Right renal pelvis (tissue), 4 donors: Measurements from ENCODE around the gene PEX26. TPM values are rescaled to one million over a fixed set of nuclear protein-coding genes. Genes with fewer than 3 reads are reported as not detected.
"Not testable (repeated sequence)": the region's sequence is repeated elsewhere in the genome, so short reads cannot be mapped to it uniquely, and the experiment has no call there.

ENCODE experiments used
- DNase-seq, 4 donors: peaks; one replicate each; pipeline ENCODE4 v3.0.0-alpha.2; 2013; ENCODE audit warnings: low read depth in 4 of 4, low spot score in 3 of 4, missing footprints in 1 of 4
- polyA plus RNA-seq, 4 donors: library from polyadenylated mRNA; unstranded; fragments of 120-200 nt; gene quantifications; one replicate each; pipeline ENCODE4 v1.2.1, GENCODE V29; 2013; ENCODE audit not compliant: insufficient read length in 4 of 4

Gene PEX26
- polyA plus RNA-seq, 4 donors: 29.6 to 33.7 (median 30.4) TPM

GRCh38 chr22:18114976-18115652, 37.3 kb downstream of the PEX26 start:
- no peak for DNase-seq

DNA sequence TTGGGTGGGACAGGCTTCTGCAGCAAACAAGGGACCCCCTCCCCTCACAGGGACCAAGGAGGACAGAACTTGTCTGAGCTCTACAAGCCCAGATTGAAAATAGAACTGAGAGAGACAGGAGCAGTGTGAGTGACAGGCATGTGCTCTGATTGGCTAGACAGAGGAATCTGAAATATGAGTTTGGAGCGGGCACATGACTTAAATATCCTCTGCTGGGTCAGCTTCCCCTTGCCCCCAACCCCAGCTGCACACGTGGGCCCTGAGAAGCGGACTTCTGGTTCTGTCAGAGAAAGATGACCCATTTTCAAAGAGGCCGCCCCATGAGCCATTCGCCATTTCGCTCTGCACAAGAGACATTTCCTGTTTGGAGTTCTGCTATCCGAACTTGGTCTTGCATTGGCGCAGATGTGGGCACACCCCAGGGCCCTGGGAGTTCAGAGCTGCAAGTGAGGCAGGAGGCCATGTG, 38.1 kb downstream of the PEX26 start:
- DNase-seq: no peak

DNA sequence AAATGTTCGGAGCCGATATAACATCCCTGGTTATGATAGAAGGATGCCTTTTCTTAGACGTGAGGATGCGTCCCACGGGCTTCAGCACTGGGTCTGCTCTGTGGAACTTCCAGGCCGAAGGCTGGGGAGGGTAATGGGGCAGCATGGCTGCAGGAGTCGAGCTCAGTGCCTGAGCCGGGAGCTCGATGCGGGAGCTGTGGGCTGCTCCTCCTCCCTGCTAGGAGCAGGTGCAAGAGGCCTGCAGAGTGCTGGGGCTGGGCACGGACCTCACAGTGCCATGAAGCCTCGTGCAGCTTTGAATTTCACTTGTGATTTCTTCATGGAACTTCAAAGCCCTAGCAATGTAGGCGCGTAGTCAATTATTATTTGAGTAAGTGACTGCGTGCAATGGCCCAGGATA, 38.8 kb downstream of the PEX26 start:
- no peak for DNase-seq

GRCh38 chr22:18118345-18118915, 40.6 kb downstream of the PEX26 start:
- DNase-seq: no peak

DNA sequence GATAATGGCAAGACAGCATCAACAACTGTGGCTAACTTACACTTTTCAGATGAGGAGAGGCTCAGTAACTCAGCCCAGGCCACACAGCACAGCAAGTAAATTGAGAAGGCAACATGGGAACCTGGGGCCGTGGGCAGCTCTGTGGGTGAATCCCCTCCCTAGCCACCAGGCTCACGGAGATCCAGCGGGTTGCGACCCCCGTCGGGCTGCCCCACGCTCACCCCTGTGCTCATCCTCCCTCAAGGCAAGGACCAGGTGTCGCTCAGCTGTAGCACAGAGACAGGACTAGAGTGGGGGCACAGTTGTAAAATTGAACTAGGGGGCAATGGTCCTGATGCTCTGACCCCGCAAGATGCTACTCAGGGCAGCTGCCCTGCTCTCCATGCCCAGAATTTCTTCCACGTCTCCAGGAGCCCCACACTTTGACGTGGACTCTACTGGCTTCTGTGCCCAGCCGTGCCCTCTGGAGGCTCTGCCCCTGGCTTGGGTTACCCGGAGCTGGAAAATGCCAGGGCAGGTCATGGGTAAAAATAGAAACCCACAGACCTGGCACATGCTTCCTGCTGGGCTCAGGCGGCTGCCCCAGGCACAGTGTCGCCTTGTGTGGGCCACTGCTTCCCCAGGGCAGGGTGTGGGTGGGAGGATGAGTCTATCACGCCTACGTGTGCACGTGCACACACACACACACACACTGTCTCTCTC, 41.8 kb downstream of the PEX26 start:
- no peak for DNase-seq

GRCh38 chr22:18120857-18121256, 43.1 kb downstream of the PEX26 start:
- DNase-seq: no peak

GRCh38 chr22:18121506-18121905, 43.7 kb downstream of the PEX26 start:
- DNase-seq: no peak

GRCh38 chr22:18121954-18122554, 44.3 kb downstream of the PEX26 start:
- no peak for DNase-seq

DNA sequence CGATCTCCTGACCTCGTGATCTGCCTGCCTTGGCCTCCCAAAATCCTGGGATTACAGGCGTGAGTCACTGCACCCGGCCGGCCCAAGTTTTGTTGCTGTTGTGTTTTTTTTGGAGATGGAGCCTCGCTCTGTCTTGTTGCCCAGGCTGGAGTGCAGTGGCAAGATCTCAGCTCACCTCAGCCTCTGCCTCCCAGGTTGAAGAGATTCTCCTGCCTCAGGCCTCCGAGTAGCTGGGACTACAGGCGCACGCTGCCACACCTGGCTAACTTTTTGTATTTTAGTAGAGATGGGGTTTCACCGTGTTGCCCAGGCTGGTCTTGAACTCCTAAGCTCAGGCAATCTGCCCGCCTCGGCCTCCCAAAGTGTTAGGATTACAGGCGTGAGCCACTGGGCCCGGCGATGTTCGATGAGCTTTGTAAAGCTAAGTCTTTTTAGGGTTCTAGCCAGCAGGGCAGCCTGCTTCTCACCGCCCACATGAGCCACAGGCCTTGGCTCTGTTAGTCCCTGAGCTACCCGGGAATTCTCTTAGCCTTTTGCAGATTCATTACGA, 45.8 kb downstream of the PEX26 start:
- not testable (repeated sequence) for DNase-seq

DNA sequence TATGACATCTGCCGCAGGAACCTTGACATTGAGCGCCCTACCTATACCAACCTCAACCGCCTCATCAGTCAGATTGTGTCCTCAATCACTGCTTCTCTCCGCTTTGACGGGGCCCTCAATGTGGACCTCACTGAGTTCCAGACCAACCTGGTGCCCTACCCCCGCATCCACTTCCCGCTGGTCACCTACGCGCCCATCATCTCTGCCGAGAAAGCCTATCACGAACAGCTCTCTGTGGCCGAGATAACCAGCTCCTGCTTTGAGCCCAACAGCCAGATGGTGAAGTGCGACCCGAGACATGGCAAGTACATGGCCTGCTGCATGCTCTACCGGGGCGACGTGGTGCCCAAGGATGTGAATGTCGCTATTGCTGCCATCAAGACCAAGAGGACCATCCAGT, 48.8 kb downstream of the PEX26 start:
- no peak for DNase-seq

DNA sequence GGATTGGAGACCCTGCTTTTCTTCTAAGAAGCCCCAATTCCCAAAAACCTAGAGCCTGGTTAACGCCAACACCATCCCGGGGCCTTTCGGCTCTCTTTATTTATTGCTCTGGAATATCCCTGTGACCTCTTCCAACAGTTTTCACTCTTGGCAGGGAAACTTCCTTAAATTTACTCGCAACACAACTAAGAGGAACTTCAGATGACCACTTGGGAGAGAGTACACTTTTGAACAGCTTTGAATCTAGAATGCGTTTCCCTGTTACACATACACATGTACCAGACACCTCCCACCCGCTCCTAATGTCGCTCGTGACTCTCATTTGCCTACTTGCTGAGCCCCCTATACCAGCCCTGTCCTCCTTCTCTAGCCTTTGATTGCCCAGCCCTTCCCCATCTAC, 52.2 kb downstream of the PEX26 start:
- no peak for DNase-seq

DNA sequence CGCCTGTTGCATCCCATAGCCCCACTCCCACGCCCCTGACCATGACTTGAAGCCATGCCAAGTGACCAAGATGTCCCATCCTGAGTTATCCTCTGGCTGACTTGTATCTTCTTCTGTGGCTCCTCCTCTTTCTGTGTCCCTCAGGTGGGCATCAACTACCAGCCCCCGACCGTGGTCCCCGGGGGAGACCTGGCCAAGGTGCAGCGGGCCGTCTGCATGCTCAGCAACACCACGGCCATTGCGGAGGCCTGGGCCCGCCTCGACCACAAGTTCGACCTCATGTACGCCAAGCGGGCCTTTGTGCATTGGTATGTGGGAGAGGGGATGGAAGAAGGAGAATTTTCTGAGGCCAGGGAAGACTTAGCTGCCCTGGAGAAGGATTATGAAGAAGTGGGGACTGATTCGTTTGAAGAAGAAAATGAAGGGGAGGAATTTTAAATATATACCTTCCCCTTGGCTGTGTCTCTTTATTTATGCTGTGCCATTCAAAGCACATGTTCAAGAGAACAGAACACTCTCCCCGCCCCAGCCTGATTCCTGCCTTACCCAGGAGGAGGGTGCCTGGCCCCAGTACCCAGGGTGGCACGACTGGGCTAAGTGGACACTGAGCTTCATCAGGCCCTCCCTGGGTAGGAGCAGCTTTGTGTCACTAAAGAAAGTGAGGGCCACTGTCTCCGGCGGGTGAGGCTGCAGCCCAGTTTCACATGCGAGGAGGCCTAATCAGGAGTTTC, 53.1 kb downstream of the PEX26 start:
- DNase-seq: no peak

- DNase-seq: no peak
Measured at GRCh38 chr22:18133452-18133851, 55.7 kb downstream of the PEX26 start.

GRCh38 chr22:18136563-18137320, 59.0 kb downstream of the PEX26 start:
- DNase-seq: no peak

DNA sequence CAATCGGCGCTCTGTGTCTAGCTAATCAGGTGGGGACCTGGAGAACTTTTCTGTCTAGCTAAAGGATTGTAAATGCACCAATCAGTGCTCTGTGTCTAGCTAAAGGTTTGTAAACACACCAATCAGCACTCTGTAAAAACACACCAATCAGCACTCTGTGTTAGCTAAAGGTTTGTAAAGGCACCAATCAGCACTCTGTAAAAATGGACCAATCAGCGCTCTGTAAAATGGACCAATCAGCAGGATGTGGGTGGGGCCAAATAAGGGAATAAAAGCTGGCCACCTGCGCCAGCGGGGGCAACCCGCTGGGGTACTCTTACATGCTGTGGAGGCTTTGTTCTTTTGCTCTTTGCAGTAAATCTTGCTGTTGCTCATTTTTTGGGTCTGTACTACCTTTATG, 63.2 kb downstream of the PEX26 start:
- not testable (repeated sequence) for DNase-seq

DNA sequence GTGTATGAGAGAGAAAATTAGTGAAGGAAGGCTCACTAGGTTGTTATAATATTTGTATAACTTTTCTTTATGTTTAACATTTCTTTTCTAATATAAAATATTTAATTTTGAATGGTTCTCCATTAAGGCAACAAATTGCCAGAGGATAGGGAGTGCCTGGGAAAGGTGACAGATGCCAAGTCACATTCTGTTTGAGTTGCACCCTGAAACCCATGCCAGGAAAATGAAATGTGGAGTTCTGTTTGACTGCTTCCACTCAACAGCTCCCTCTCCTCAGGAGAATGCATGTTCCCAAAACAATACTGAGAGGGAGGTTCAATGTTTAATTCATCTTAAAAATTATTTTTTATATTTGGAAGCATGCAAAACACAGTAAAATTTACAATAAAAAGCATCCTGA, 66.3 kb downstream of the PEX26 start:
- no peak for DNase-seq

DNA sequence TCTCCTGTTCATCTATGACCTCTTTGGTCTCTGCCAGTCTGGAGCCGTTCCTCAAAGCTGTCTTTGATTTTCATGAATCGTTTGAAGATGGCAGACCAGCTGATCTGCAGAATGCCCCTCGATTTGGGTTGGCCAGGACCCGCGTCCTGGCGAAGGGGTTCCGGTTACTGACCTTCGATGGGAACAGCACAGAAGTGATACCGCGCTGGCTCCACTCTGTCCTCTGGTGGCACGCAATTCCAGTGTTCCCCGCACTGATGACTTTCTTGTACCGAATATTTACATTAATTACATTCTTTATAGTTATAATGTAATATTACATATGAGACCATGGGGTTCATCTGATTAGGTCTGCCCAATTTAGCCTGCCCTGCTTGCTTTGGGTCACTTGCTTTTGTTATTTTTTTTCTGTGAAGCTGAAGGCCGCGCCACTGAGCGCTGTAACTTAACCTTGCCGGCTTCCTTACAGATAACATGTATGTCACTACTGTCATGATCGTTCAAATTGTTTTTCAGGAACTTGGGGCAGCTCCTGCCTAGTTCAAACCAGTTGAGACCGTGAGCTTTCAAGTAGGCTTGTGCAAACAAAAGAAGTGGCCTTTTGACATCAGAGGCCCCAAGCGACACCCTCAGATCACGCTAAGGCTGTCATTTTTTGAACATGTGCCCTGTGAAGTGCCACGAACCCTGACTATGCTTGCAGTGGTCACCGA, 68.0 kb downstream of the PEX26 start:
- no peak for DNase-seq

DNA sequence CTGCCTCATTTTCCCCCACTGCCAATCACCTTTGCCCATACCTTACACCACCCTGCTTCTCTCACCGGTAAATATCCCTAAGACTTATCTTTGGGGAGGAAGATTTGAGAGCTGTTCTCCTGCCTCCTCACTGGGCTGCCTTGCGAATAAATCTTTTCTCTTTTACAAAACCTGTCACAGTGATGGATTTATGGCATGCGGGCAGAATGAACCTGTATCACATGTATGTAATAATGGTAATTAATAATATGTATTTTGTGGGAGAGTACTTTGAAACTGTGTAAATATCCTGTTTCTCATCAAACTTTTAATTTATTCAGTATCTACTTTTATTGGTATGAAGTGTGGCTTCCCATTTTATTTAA, 68.6 kb downstream of the PEX26 start:
- DNase-seq: no peak

DNA sequence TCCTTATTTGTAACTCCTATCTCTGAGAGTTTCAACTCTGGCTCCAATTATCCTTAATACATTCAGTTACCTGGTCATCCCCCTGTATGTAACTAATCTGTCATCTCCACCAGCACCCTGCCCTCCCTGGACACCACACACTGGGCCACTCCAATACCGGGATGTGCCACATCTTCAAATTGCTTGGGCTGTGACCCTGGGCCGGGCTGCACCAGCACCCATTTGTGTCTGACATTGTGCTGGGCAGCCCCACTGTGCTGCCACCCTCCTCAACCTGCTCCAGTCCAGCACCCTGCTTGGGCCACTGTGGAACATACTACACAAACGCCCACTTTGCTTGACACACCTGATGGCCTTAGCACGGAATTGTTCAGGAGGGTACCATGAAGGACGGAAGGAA, 70.0 kb downstream of the PEX26 start:
- DNase-seq: no peak
